ENCODE measurements around the gene KLK4.

DNA sequence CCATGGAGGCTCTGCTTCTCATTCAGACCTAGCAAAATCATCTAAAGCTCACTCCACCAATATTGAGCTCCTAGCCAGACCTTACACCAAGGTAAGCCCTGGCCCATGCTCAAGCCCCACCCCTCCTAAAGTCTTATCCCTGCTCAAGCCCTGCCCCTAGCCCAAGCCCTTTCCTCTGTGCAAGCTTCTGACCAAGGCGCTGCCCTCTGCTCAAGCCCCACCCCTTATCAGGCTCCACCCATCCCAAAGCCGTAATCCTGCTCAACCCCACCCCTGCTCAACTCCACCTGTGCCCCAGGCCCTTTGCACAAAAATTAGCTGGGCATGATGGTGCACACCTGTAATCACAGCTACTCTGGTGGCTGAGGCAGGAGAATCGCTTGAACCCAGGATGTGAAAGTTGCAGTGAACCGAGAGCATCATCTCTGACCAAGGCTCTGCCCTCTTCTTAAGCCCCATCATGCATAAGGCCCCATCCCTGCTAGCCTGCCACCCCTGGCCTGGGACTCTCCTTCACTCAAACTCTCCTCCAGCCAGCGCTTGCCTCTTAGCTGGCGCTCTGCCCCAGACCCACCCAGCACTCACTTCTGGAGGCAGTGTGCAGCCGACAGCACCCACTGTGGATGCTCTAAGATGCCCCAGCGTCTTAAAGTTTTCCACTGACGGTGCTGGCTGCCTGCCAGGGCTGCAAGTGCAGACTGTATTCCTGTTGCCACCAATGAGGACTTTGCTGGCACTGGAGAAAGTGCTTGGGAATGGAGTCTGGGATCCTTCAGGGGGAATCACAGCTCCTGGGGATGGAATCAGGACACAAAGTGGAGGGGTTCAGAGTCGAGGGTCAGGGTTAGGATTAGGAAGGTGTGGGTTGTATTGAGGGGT, 16.5 kb downstream of the KLK4 start:
- TF ChIP-seq, protein P1, sequence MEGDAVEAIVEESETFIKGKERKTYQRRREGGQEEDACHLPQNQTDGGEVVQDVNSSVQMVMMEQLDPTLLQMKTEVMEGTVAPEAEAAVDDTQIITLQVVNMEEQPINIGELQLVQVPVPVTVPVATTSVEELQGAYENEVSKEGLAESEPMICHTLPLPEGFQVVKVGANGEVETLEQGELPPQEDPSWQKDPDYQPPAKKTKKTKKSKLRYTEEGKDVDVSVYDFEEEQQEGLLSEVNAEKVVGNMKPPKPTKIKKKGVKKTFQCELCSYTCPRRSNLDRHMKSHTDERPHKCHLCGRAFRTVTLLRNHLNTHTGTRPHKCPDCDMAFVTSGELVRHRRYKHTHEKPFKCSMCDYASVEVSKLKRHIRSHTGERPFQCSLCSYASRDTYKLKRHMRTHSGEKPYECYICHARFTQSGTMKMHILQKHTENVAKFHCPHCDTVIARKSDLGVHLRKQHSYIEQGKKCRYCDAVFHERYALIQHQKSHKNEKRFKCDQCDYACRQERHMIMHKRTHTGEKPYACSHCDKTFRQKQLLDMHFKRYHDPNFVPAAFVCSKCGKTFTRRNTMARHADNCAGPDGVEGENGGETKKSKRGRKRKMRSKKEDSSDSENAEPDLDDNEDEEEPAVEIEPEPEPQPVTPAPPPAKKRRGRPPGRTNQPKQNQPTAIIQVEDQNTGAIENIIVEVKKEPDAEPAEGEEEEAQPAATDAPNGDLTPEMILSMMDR (IDR thresholded peaks at IDR 0.05 in 2 of 3, conservative IDR thresholded peaks at IDR 0.05 in 1 of 3; ENCODE audit: borderline replicate concordance in 1 of 3, insufficient read depth in 1 of 3, low read depth in 2 of 3, low read length in 2 of 3): no peak
- TF ChIP-seq YY1 (IDR thresholded peaks at IDR 0.05; ENCODE audit: extremely low read depth, insufficient replicate concordance, low read depth, low read length) (no peak), POLR2A (IDR thresholded peaks at IDR 0.05; ENCODE audit: borderline replicate concordance, extremely low read depth, insufficient read depth, insufficient read length) (no peak), POLR2AphosphoS5 (IDR thresholded peaks at IDR 0.05; ENCODE audit: low read depth, low read length) (no peak), SP1 (IDR thresholded peaks at IDR 0.05; ENCODE audit: low read depth) (no peak), JUND (IDR thresholded peaks at IDR 0.05) (no peak), EZH2 (IDR thresholded peaks at IDR 0.05) (no peak), FOSL1 (IDR thresholded peaks at IDR 0.05; ENCODE audit: low read depth) (no peak), EZH2phosphoT487 (IDR thresholded peaks at IDR 0.05; ENCODE audit: borderline replicate concordance) (no peak)
- TF ChIP-seq, protein P2, sequence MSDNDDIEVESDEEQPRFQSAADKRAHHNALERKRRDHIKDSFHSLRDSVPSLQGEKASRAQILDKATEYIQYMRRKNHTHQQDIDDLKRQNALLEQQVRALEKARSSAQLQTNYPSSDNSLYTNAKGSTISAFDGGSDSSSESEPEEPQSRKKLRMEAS (IDR thresholded peaks at IDR 0.05): no peak
- TF ChIP-seq, protein P3, sequence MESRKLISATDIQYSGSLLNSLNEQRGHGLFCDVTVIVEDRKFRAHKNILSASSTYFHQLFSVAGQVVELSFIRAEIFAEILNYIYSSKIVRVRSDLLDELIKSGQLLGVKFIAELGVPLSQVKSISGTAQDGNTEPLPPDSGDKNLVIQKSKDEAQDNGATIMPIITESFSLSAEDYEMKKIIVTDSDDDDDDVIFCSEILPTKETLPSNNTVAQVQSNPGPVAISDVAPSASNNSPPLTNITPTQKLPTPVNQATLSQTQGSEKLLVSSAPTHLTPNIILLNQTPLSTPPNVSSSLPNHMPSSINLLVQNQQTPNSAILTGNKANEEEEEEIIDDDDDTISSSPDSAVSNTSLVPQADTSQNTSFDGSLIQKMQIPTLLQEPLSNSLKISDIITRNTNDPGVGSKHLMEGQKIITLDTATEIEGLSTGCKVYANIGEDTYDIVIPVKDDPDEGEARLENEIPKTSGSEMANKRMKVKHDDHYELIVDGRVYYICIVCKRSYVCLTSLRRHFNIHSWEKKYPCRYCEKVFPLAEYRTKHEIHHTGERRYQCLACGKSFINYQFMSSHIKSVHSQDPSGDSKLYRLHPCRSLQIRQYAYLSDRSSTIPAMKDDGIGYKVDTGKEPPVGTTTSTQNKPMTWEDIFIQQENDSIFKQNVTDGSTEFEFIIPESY (IDR thresholded peaks at IDR 0.05; ENCODE audit: extremely low read depth, insufficient replicate concordance, low read length): no peak
- TF ChIP-seq, protein P4, sequence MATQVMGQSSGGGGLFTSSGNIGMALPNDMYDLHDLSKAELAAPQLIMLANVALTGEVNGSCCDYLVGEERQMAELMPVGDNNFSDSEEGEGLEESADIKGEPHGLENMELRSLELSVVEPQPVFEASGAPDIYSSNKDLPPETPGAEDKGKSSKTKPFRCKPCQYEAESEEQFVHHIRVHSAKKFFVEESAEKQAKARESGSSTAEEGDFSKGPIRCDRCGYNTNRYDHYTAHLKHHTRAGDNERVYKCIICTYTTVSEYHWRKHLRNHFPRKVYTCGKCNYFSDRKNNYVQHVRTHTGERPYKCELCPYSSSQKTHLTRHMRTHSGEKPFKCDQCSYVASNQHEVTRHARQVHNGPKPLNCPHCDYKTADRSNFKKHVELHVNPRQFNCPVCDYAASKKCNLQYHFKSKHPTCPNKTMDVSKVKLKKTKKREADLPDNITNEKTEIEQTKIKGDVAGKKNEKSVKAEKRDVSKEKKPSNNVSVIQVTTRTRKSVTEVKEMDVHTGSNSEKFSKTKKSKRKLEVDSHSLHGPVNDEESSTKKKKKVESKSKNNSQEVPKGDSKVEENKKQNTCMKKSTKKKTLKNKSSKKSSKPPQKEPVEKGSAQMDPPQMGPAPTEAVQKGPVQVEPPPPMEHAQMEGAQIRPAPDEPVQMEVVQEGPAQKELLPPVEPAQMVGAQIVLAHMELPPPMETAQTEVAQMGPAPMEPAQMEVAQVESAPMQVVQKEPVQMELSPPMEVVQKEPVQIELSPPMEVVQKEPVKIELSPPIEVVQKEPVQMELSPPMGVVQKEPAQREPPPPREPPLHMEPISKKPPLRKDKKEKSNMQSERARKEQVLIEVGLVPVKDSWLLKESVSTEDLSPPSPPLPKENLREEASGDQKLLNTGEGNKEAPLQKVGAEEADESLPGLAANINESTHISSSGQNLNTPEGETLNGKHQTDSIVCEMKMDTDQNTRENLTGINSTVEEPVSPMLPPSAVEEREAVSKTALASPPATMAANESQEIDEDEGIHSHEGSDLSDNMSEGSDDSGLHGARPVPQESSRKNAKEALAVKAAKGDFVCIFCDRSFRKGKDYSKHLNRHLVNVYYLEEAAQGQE (IDR thresholded peaks at IDR 0.05; ENCODE audit: low read depth): no peak
